HG03196 (cell line): Measurements from ENCODE around the gene CLSTN2.

Experiments used
- ATAC-seq: cut with Tn5 transposase; IDR thresholded peaks from one replicate; pipeline ENCODE4 v1.9.1; 2021; ENCODE audit not compliant: unreplicated experiment

CLSTN2 gene

DNA sequence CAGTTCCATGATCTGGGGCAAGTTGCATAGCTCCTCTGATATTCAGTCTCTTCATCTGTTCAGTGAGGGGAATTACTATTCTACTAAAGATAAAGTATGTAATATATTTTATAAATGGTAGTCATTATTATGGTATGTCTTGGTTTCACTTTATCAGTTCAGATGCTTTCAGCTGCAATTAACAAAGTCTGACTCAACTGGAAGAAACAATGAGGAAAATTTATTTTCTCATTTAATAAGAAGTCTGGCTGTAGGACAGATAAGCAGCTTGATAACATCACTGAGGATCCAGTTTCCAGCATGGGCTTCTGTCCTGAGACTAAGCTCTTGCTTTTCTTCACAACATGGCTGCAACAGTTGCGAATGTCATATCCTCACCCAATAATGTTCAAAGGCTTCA, 388.6 kb downstream of the CLSTN2 start:
- no peak for ATAC-seq

- no peak for ATAC-seq
Measured at GRCh38 chr3:140332131-140332530, 397.1 kb downstream of the CLSTN2 start.

GRCh38 chr3:140334132-140334929, 399.3 kb downstream of the CLSTN2 start:
- no peak for ATAC-seq

DNA sequence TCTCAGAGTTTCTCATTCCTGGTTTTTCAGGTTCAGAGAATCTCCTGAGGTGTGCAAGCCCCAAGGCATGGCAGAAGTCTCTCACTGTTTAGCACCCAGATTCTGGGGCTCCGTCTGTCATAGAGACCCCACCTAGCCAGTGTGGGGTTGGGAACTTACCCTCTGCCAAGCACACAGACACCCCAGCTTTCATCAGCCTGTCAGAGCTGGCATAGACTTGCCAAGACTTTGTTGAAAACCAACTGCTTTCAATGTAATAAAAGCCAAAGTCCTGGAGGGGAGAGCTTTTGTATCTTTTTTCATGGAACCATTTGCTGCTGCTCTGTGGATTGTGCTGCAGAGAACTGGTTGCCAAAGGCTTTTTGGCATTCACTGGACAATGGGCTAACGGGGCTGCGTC, 401.5 kb downstream of the CLSTN2 start:
- ATAC-seq: no peak

DNA sequence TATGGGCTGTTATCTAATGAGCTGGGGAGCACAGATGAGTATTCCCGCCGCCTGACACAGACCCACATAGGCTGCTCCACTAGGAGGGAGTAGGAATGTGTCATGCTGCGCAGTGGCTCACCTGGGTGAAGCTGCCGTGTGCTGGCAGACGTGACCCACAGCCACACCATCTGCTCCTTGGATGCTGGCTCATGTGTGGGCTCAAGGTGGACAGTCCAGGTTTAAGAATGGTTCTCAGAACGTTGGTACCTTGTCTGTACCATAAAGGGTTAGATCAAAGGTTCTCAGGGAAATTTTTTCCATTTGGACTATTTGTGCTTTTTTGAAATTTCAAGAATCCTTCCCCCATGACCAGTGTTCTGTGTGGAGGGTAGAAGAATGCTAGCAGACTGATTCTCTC, 403.9 kb downstream of the CLSTN2 start:
- no peak for ATAC-seq

- no peak for ATAC-seq
Measured at GRCh38 chr3:140341203-140341602, 406.2 kb downstream of the CLSTN2 start.

GRCh38 chr3:140341817-140342403, 406.9 kb downstream of the CLSTN2 start:
- ATAC-seq: no peak

GRCh38 chr3:140342668-140343067, 407.7 kb downstream of the CLSTN2 start:
- no peak for ATAC-seq

DNA sequence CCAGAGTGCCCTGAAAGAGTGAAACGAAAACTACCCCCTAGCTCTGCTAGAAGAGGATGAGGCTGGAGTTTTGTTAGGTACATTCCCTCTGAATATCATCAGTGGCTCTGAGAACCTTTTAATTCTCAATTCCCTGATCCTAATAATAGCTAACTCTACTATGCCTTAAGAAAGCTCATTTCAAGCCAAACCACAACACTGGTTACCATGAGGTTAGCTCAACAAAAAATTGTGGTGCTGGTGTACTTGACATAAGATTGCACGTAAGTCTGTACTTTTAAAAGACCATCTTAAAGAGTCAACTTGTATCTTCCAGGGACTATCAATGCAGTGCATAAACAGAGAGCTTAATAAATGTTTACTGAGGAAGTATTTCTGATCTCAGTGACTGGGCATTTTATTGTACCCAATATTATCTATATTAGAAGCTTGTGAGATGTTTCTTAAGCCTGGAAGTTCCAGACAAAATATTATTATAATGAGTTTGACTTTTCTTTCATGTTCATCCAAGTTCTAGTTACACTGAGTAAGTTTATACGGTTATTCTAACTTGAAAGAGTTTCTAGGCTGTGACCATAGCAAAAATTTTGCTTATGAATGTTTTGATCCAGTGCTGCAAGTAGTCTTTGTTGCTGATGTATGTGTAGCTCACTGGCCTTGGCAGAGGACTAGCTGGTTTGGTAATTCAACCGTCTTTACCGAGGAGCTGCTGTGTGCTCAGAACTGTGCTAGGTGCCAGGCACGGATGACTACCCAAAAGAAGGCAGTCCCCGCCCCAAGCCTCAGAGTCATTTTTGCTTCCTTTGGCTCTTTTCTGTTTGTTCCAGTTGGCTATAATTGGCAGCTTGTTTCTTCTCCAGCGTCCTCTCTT, 408.5 kb downstream of the CLSTN2 start:
- ATAC-seq: no peak

GRCh38 chr3:140344082-140344454, 409.1 kb downstream of the CLSTN2 start:
- ATAC-seq: no peak

GRCh38 chr3:140344601-140345205, 409.7 kb downstream of the CLSTN2 start:
- ATAC-seq: no peak

DNA sequence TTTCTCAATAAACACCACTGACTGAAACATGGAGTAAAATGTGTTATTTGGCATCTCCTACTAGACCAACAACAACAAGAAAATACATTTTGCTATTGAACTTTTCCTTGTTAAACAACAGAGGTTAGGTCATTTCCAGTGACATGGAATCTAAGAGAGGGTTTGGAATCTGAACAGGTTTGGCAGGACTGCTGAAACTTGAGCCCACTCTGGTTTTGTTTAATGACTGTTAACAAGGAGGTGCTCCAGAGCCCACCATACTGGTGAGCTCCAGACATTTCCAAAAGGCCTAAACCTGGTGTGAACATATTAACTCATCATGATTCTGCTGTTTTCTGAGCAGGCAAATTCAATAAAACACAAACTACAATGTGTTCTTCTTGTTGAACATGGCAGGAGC, 412.2 kb downstream of the CLSTN2 start:
- ATAC-seq: no peak

- ATAC-seq: no peak
Measured at GRCh38 chr3:140349938-140350337, 415.0 kb downstream of the CLSTN2 start.

GRCh38 chr3:140351466-140351865, 416.5 kb downstream of the CLSTN2 start:
- no peak for ATAC-seq

DNA sequence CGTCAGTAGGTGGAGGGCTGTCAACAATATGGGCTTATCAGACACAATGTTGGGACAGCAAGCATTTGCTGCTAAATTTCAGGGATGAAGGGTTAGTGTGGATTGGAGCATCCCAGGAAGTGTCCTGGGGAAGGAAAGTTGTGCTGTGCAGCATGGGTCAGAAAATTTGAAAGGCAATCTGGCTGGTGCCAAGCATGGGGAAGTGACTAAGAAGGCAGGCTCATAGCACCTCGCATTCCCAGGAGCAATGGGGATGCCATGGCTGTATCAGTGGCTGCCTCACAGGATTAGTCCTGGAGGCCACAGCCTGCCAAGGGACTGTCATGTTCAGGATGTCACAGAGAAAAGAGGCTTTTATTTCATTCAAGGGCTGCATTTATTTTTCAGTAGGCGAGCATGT, 420.5 kb downstream of the CLSTN2 start:
- ATAC-seq: no peak

DNA sequence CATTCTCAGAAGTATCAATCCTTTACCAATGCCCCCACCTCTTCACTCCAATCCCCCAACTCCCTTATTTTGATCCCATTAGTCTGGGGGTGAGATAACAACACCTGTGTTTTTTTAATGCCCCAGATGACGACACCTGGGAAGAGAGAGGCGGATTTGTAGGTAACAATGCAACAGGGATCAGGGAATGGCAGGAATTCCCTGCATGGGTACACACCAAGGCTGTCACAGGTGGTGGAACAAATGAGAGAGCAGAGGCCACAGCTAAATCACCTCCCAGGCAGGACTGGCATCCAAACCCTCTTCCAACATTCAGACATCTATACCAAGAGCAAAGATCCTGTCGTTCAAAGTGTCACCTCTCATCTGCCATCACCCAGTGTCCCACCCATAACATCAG, 423.7 kb downstream of the CLSTN2 start:
- ATAC-seq: no peak

GRCh38 chr3:140359233-140359995, 424.4 kb downstream of the CLSTN2 start:
- ATAC-seq: no peak

GRCh38 chr3:140360332-140360731, 425.3 kb downstream of the CLSTN2 start:
- ATAC-seq: no peak

DNA sequence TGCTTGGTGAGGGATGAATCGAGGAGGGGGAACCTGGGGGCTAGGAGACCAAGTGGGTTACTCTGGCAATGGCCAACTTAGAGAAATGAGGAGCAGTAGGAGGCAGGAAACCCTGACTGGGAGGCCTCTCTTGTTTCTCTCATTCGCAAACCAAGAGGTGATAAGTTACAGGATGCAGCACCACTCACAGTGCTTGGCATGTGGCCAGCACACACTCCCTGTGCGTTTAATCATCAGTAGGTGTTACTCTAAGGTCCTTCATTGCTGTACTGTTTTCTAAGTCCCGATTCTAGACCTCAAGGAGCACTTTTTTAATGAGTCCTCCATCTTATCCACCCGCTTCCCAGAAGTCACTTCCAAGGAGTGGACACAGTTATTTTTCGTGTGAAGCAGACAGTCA, 428.8 kb downstream of the CLSTN2 start:
- no peak for ATAC-seq

DNA sequence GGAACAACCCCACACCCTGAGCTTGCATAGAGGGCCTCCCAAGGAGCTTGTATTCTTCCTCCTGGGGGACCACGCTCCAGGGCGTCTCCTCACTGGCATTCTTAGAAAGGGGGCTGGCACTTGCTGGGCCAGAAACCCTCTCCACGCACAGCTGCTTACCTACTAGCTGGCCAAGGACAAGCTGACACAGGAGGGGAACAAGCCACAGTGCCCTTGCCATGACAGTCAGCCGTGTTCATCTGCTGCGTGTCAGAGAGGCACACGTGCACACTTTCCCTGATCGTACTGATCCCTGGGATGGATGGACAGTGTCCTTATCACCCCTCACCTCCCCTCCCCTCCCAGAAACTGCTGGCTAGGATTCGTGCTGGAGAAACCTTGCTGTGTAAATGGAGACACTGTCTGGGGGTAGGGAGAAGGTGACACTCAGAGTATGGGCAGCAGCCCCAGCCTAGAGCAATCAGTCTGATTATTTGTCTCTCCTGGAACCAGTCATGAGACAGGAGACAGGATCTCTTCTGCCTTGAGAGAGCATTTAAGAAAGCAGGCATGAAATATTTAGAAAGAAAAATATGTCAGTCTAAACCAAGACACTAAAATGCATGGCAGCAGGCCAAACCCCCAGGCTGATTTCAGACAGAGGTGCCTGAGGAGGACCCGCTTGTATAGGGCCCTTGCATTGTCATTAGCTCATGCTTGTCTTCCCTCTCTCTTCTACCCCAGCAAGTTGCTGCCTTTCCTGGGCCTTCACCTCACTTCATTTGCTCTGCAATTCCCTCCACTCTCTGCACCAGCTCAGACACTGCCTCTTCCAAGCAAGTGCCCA, 431.1 kb downstream of the CLSTN2 start:
- no peak for ATAC-seq
